Cardiac fibroblast (primary cell): ENCODE results near the gene IL12RB1.

Experiments used
- DNase-seq, 2 donors: peaks; one replicate each; pipeline versions ENCODE4 v3.0.0 to v3.0.0-alpha.2; 2010; ENCODE audit warnings: low read depth in 2 of 2
- H3K4me3 ChIP-seq, 2 donors: replicated peaks in 1 of 2; 1 replicate in 1 of 2; 2 replicates in 1 of 2; pipeline ENCODE4 v1.5.1; 2011; ENCODE audit warnings: low read depth in 2 of 2, low read length in 2 of 2, mild to moderate bottlenecking in 2 of 2, moderate library complexity in 1 of 2
- TF ChIP-seq, protein P1 (sequence below): IDR thresholded peaks from one replicate; pipeline ENCODE4 v1.5.1; 2011; ENCODE audit warnings: low read depth, mild to moderate bottlenecking, low read length, inconsistent platforms

Gene IL12RB1

DNA sequence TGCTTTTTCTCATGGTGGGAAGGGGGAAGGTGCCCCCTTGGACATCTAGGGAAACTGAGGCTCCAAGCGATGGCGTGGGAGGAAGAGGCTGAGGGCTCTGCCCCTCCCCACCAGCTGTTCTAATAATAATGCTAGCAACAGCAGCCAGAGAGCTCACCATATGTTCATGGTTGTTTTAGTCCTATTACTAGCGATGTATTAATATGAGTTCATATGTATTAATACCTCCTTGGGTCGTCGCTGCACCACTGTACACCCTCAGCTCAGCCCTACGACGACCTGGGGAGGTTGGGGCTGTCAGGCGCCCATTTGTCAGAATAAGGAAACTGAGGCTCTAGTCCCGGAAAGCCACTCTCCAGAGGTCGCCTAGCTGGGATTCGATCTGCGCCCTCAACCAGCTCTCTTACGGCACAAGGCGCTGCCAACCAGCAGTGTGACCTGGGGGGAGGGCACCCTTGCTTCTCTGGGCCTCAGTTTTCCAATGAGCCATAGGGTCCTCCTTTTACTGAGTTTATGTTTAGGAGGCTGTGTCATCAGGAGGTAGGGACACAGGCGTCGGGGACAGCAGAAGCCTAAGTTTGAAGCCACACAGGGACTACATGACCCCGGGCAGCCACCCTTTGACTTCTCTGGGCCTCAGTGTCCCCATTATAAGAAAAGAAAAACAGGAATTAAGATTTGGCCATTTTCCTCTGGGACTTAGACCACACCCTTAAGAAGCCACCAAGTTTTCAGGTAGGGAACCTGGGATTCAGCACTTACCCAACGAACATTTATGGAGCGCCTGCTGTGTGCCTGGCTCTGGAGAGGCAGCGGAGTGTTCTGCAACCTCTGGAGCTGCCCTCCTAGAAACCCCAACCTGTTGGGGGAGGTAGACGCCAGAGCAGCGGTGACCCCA, 11.5 kb upstream of the IL12RB1 start:
- no peak for DNase-seq
- TF ChIP-seq, protein P1, sequence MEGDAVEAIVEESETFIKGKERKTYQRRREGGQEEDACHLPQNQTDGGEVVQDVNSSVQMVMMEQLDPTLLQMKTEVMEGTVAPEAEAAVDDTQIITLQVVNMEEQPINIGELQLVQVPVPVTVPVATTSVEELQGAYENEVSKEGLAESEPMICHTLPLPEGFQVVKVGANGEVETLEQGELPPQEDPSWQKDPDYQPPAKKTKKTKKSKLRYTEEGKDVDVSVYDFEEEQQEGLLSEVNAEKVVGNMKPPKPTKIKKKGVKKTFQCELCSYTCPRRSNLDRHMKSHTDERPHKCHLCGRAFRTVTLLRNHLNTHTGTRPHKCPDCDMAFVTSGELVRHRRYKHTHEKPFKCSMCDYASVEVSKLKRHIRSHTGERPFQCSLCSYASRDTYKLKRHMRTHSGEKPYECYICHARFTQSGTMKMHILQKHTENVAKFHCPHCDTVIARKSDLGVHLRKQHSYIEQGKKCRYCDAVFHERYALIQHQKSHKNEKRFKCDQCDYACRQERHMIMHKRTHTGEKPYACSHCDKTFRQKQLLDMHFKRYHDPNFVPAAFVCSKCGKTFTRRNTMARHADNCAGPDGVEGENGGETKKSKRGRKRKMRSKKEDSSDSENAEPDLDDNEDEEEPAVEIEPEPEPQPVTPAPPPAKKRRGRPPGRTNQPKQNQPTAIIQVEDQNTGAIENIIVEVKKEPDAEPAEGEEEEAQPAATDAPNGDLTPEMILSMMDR = no peak
- H3K4me3 ChIP-seq = peak overlapping the region; percentile 56 to 58

DNA sequence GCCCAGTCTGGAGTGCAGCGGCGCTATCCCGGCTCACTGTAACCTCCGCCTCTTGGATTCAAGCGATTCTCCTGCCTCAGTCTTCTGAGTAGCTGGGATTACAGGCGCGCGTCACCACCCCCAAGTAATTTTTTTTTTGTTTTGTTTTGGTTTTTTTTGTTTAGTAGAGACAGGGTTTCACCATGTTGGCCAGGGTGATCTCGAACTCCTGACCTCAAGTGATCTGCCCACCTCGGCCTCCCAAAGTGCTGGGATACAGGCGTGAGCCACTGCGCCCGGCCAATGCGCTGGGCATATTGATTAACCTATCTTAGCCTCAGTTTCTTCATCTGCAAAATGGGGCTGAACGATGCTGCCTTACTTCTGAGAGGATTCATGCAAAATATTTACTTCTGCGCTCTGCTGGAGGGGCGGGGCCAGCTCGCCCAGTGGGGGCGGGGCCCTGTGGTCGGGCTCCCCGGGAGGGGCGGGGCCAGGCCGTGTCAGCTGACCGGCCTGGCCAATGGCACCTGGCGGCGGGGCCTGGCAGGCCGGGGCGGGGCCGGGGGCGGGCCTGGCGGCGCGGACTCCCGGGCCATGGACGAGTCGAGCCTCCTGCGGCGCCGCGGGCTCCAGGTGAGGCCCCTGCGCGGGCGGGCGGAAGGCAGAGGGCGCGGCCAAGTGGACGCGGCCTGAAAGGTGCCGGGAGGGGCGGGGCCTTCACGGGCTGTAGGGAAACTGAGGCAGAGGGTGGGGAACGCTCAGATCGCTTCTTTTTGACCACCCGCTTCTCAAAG, 10.7 kb upstream of the IL12RB1 start, which contains the start of gene MAST3:
Gene MAST3, plus strand, starts transcription at position 562 of the 776 bp plus-strand sequence. Its CDS starts 15 bp downstream, at position 577.
- DNase-seq = peak; percentile 79 to 89
- H3K4me3 ChIP-seq = peak within 1 kb of the TSS; percentile 56 to 58
- TF ChIP-seq, protein P1 = no peak

DNA sequence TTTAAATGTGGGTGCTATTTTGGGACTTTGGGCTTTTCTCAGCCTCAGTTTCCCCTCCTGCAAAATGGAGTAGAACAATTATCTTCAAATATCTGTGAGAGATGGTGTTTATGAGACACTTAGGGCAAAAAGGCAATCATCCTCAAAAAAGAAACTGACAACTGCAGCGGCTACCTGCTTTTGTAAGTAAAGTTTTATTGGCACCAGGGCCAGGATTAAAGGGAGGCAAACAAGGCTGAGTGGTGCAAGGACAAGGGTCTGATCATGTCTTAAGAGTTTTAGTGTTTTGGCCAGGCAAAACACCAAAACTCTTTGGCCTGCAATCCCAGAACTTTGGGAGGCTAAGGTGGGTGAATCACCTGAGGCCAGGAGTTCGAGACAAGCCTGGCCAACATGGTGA, 9.5 kb upstream of the IL12RB1 start:
- no peak overlapping the region for H3K4me3 ChIP-seq
- TF ChIP-seq, protein P1 = no peak
- DNase-seq = no peak

DNA sequence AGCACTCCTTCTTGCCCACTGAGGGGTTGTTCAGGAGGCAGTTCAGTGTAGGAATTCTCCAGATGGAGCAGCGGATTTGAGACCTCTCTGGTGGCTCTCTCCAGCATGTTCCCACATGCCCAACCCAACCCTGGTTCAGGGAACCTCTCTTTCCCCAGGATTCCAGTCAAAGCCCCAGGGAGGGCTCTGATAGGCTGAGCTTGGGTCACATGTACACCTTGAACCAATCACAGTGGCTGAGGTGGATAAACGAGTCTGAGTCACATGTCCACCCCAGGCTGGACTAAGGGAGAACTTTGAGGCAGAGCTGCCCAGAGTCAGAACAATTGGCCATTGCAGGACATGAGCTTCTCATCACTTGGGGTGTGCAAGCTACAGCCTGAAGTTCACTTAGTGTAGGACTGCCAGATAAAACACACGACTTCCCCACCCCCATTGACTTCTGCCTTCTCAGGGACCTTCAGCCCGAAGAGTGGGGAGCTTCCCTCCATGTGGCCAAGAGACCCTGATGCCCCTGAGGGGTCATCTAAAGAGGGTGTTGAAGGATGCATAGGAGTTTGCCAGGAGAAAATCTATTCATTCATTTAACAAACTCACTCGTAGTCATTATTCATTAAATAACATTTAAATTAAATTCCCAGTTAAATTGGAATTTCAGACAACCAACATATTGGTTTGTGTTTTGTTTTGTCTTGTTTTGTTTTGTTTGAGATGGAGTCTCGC, 6.9 kb upstream of the IL12RB1 start:
- H3K4me3 ChIP-seq = no peak overlapping the region
- TF ChIP-seq, protein P1 = no peak
- DNase-seq = peak in 1 of 2 donors; percentile 66

DNA sequence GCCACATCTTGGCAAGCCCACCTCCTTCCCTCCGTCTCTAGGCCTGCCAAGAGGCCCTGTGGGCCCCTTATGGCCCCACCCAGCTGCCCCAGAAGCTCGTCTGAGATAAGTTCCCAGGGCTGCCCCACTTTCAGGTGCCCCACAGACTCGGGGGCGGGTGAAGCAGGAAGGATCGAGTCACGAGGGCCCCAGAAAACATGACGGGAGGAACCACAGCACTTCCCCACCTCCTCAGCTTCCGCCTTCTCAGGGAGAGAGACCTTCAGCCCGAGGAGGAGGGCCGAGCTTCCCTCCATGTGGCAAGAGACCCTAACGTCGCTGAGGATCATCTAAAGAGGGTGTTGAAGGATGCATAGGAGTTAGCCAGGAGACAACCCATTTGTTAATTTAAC, 4.5 kb upstream of the IL12RB1 start:
- no peak overlapping the region for H3K4me3 ChIP-seq
- TF ChIP-seq, protein P1 = no peak
- DNase-seq = no peak

DNA sequence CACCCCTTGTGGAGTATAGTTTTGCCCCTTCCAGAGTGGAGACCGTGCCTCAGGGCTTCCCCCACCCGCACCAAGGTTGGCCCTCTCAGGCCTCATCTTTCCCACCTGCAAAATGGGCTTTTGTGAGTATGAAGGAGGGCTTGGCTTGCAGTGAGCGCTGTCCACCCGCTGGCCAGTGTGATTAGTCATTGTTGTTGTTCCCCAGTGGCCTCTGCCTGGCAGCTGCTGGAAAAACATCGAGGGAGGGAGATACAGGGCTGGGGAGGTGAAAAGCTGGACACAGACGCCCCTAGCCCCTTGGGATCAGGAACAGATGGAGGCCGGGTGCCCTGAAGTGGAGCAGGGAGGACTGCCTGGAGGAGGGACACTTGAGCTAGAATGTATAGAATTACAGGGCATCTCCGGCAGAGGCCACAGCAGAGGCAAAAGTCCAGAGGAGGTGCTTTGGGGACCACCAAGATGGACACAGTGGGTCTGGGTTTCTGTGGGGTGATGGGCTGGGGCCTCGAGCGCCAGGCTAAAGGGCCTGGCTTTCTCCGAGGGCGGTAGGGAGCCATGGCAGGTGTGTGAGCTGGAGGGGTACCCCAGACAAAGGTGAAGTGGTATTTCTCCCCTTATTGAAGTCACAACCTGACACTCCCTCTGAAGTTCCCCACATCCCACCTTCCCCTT, 3.9 kb upstream of the IL12RB1 start:
- peak; percentile 45 to 71 for DNase-seq
- TF ChIP-seq, protein P1 = no peak
- no peak overlapping the region for H3K4me3 ChIP-seq
